NCI-H1694 treated with DMSO at 0.1 percent for 48 hours (cell line): ENCODE data around the gene RASA4.
"Not testable (repeated sequence)": the region's sequence is repeated elsewhere in the genome, so short reads cannot be mapped to it uniquely, and the experiment has no call there.

Source experiments
- DNase-seq: peaks from one replicate; lab custom pipeline; 2025; lab: John Stamatoyannopoulos, UW

The RASA4 gene

DNA sequence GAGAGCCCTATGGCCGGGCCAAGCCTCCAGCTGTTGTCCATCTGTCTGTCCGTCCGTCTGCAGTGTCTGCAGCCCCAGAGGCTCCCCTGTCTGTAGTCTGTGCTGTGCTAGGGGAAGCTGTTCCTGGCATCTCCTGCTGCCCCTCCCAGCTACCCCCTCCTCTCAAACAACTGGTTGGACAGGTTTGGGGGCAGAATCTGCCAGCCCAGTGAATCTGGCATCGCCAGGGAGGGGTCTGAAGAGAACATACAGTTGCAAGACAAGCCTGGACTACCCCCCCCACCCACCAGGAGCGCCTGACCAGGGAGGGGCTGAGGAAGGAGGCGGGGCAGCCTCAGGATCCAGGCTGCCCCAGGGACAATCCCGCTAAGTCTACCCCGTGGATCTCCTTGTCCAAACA, 73.0 kb downstream of the RASA4 start, which contains the start of gene UPK3BL2:
Gene UPK3BL2 (minus strand): TSS at position 101 of the 400 bp plus-strand sequence. CDS start 60 bp downstream, at position 41.
- not testable (repeated sequence) for DNase-seq

DNA sequence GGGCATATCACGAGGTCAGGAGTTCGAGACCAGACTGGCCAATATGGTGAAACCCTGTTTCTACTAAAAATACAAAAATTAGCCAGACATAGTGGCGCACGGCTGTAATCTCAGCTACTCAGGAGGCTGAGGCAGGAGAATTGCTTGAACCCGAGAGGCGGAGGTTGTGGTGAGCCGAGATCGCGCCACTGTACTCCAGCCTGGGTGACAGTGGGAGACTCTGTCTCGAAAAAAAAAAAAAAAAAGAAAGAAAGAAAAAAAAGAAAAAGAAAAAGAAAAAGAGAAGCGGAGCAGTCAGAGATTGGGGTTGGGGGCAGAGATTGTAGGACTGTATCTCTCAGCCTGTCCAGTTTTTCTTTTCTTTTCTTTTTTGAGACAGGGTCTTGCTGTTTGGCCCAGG, 73.8 kb downstream of the RASA4 start:
- DNase-seq: not testable (repeated sequence)

GRCh38 chr7:102542083-102542482, 74.5 kb downstream of the RASA4 start:
- not testable (repeated sequence) for DNase-seq

GRCh38 chr7:102540604-102541003, 76.0 kb downstream of the RASA4 start:
- DNase-seq: not testable (repeated sequence)

- not testable (repeated sequence) for DNase-seq
Measured at GRCh38 chr7:102535062-102535615, 81.4 kb downstream of the RASA4 start.

DNA sequence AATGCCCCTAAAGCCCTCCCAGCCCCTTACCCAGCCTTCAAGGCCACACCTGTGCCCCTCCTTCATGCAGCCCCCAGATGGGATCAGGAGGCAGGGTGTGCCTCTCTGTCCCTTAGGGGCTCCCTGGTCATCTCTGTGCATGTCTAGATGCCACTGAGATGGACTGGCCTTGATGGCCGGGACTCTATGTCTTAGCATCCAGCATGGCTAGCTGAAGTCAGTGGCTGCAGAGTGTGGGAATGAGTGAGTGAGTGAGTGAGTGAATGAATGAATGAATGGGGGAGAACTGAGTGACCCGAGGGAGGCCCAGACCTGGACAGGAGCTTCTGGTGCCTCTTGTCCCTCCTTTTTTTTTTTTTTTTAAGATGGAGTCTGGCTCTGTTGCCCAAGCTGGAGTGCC, 84.4 kb downstream of the RASA4 start:
- not testable (repeated sequence) for DNase-seq

DNA sequence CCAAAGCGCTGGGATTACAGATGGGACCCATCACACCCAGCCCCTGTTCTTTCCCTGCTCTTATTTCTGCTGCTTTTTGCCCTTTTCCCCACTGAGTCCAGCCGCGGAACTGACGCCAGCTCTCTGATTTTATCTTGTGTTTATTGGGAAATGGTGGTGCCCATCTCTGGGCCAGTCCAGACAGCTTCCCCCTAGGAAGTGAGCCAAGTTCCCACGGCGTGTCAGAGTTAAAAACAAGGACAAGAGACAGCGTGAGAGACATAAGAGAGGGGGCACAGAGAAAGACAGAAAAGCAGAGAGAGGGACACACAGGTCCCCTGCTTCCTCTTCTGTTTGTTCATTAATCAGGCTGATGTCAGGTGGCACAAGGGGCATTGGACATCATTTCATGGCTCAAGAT, 85.0 kb downstream of the RASA4 start:
- not testable (repeated sequence) for DNase-seq

- DNase-seq: not testable (repeated sequence)
Measured at GRCh38 chr7:102527822-102528793, 88.4 kb downstream of the RASA4 start.

DNA sequence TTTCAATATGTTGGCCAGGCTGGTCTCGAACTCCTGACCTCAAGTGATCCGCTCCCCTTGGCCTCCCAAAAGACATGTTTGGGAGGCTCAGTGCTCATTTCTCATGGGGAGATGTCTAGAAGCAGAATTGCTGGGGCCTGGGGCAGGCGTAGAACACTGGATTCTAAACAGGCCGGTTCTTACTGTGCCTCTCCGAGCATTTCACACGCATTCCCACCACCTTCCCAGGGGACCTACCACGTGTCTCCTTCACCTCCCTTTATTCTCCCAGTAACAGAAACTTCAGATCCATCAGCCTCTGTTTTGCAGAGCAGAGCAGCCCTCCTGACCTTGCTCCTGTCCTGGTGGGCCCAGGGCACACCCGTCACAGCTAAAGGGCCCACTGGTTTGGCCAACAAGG, 89.4 kb downstream of the RASA4 start:
- DNase-seq: not testable (repeated sequence)

DNA sequence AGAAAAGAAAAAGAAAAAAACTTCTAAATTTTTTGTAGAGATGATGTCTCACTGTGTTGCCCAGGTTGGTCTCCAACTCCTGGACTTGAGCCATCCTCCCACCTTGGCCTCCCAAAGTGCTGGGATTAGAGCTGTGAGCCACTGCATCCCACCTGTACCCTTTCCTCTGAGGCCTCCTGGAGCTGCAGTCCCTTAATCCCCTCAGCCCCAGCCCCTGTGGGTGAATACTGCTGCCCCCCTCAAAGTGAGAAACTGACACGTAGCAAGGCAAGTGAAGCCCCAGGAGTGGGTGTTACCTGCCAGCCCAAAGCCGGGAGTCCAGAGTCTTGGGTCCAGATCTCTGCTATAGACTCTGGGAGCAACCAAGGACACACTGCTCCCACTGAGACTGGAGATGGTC, 91.8 kb downstream of the RASA4 start:
- DNase-seq: not testable (repeated sequence)
